Adrenal gland (tissue), 5 donors: ENCODE data around the gene ROR2.

Experiments used
- CTCF ChIP-seq, 6 experiments: fragments of 450-650 bp in 4 of 6; fragments of 200-600 bp in 2 of 6; sonication (generic) in 1 of 6; IDR thresholded peaks; 1 replicate in 5 of 6; 2 replicates in 1 of 6; pipeline versions ENCODE4 v1.5.1 to v1.8.0; 2016 to 2021; ENCODE audit warnings: antibody characterized with exemption in 6 of 6, mild to moderate bottlenecking in 2 of 6, moderate library complexity in 1 of 6
- POLR2A ChIP-seq, 2 donors: fragments of 450-650 bp; IDR thresholded peaks; one replicate each; pipeline ENCODE4 v1.6.1; 2017; ENCODE audit warnings: antibody characterized with exemption in 2 of 2, mild to moderate bottlenecking in 2 of 2, moderate library complexity in 1 of 2
- donor health status: DM: no; HTN: no; CAD: no.

GRCh38 chr9:91825422-91825821, 124.6 kb downstream of the ROR2 start:
- no peak for TF ChIP-seq CTCF (IDR thresholded peaks at IDR 0.05)
- TF ChIP-seq POLR2A (IDR thresholded peaks at IDR 0.05), result no peak
